ENCODE results near the gene POLR2E. TPM values are rescaled to one million over a fixed set of nuclear protein-coding genes. Genes with fewer than 3 reads are reported as not detected.

The POLR2E gene
- total RNA-seq, 2 experiments from 2014 or later: 272 to 275 TPM

GRCh38 chr19:1074544-1075283 lies 20.5 kb downstream of the POLR2E start:
- CTCF ChIA-PET: interaction anchor here (0.5 to 2.3 kb wide), 7 partner anchors 10 to 172 kb away, joined by 3 to 15 read pairs (median 4); no protein-coding TSS in a partner anchor

GRCh38 chr19:1073956-1074517 lies 21.1 kb downstream of the POLR2E start:
- ChIA-PET CTCF (interaction anchor here (0.9 to 2.3 kb wide), 6 partner anchors 9 to 309 kb away, joined by 3 to 15 read pairs (median 4); no protein-coding TSS in a partner anchor), POLR2A (interaction anchor here (0.6 to 2.4 kb wide), 9 partner anchors 12 to 201 kb away, joined by 3 to 11 read pairs (median 4); partner anchors contain the start of genes ABCA7 and CIRBP)

More at GRCh38 chr19:1074544-1075283, 20.5 kb downstream of the POLR2E start:
- POLR2A ChIA-PET: interaction anchor here (0.6 to 2.4 kb wide), 12 partner anchors 11 to 212 kb away, joined by 3 to 12 read pairs (median 6); partner anchors contain the start of genes ABCA7 and CIRBP

- POLR2A ChIA-PET: interaction anchor here (0.9 to 2.4 kb wide), 2 partner anchors 15 to 193 kb away, joined by 5 to 6 read pairs; no protein-coding TSS in a partner anchor
- CTCF ChIA-PET: interaction anchor here (1.2 to 2.0 kb wide), 2 partner anchors 15 to 310 kb away, joined by 3 to 6 read pairs; no protein-coding TSS in a partner anchor
Measured at GRCh38 chr19:1073063-1073955, 21.9 kb downstream of the POLR2E start.

- POLR2A ChIA-PET: interaction anchor here (1.1 kb wide), 1 partner anchor 11 kb away, joined by 3 read pairs; no protein-coding TSS in a partner anchor
- CTCF ChIA-PET: interaction anchor here (0.8 to 2.0 kb wide), 2 partner anchors 16 to 121 kb away, joined by 3 to 6 read pairs; no protein-coding TSS in a partner anchor
Measured at GRCh38 chr19:1072371-1073015, 22.7 kb downstream of the POLR2E start.

- POLR2A ChIA-PET: no interaction called here
Measured at GRCh38 chr19:1070931-1071791, 24.0 kb downstream of the POLR2E start.

GRCh38 chr19:1070576-1070930 lies 24.6 kb downstream of the POLR2E start:
- POLR2A ChIA-PET: interaction anchor here (0.6 kb wide), 1 partner anchor 67 kb away, joined by 3 read pairs; no protein-coding TSS in a partner anchor

More at GRCh38 chr19:1070931-1071791, 24.0 kb downstream of the POLR2E start:
- CTCF ChIA-PET: no interaction called here

GRCh38 chr19:1069009-1069779 lies 26.0 kb downstream of the POLR2E start:
- CTCF ChIA-PET: interaction anchor here (2.0 to 2.5 kb wide), 2 partner anchors 13 to 34 kb away, joined by 7 to 8 read pairs; partner anchors contain the start of gene GPX4

More at GRCh38 chr19:1070576-1070930, 24.6 kb downstream of the POLR2E start:
- CTCF ChIA-PET: interaction anchor here (0.7 kb wide), 1 partner anchor 89 kb away, joined by 3 read pairs; no protein-coding TSS in a partner anchor

GRCh38 chr19:1068009-1069001 lies 26.9 kb downstream of the POLR2E start:
- ChIA-PET CTCF (interaction anchor here (1.1 to 2.5 kb wide), 13 partner anchors 9 to 198 kb away, joined by 3 to 17 read pairs (median 7); partner anchors contain the start of gene GPX4), POLR2A (interaction anchor here (0.5 to 3.3 kb wide), 12 partner anchors 8 to 63 kb away, joined by 3 to 23 read pairs (median 8); partner anchors contain the start of genes ABCA7, CNN2 and GPX4)

More at GRCh38 chr19:1069009-1069779, 26.0 kb downstream of the POLR2E start:
- POLR2A ChIA-PET: interaction anchor here (2.7 to 3.3 kb wide), 2 partner anchors 7 to 35 kb away, joined by 21 to 23 read pairs; partner anchors contain the start of gene GPX4

- POLR2A ChIA-PET: interaction anchor here (0.5 to 3.3 kb wide), 15 partner anchors 9 to 201 kb away, joined by 3 to 23 read pairs (median 6); partner anchors contain the start of genes ABCA7, CIRBP, CNN2 and GPX4
Measured at GRCh38 chr19:1067341-1067957, 27.7 kb downstream of the POLR2E start.

GRCh38 chr19:1066748-1067340 lies 28.3 kb downstream of the POLR2E start, which contains the start of gene ARHGAP45:
Gene ARHGAP45, plus strand, starts transcription at chr19:1067167. Its CDS starts 239 bp downstream, at chr19:1067406.
- POLR2A ChIA-PET: interaction anchor here (0.5 to 3.3 kb wide), 15 partner anchors 10 to 202 kb away, joined by 3 to 23 read pairs (median 6); partner anchors contain the start of genes ABCA7, CIRBP, CNN2 and GPX4
- CTCF ChIA-PET: interaction anchor here (0.9 to 2.5 kb wide), 15 partner anchors 10 to 200 kb away, joined by 3 to 17 read pairs (median 5); partner anchors contain the start of genes GPX4 and WDR18

More at GRCh38 chr19:1067341-1067957, 27.7 kb downstream of the POLR2E start:
- CTCF ChIA-PET: interaction anchor here (0.9 to 2.5 kb wide), 16 partner anchors 10 to 199 kb away, joined by 3 to 17 read pairs (median 5); partner anchors contain the start of gene GPX4

- POLR2A ChIA-PET: interaction anchor here (0.5 to 3.3 kb wide), 8 partner anchors 10 to 65 kb away, joined by 3 to 23 read pairs (median 12); partner anchors contain the start of genes ABCA7, CNN2 and GPX4
- CTCF ChIA-PET: interaction anchor here (0.7 to 2.5 kb wide), 15 partner anchors 11 to 200 kb away, joined by 3 to 17 read pairs (median 5); partner anchors contain the start of gene WDR18
Measured at GRCh38 chr19:1066251-1066747, 28.9 kb downstream of the POLR2E start.

GRCh38 chr19:1065606-1066109 lies 29.5 kb downstream of the POLR2E start:
- POLR2A ChIA-PET: interaction anchor here (1.0 kb wide), 1 partner anchor 15 kb away, joined by 3 read pairs; no protein-coding TSS in a partner anchor
- CTCF ChIA-PET: interaction anchor here (0.7 to 2.2 kb wide), 11 partner anchors 22 to 137 kb away, joined by 3 to 10 read pairs (median 4); partner anchors contain the start of gene WDR18

All from activated CD8-positive, alpha-beta memory T cell treated with anti-CD3 and anti-CD28 coated beads for 36 hours (primary cell).